Measurements from ENCODE around the gene RAB11FIP5.
"Not testable (repeated sequence)": the region's sequence is repeated elsewhere in the genome, so short reads cannot be mapped to it uniquely, and the experiment has no call there.

GRCh38 chr2:73119611-73120239, 7.0 kb upstream of the RAB11FIP5 start:
- not testable (repeated sequence) for TF ChIP-seq POLR2A, CTCF (IDR thresholded peaks at IDR 0.05)
